22Rv1 (cell line): ENCODE results near the gene MSI2.

Source experiments
- ZFX ChIP-seq: fragments of 450-650 bp; IDR thresholded peaks from 2 replicates; pipeline ENCODE4 v1.6.1; 2017; ENCODE audit warnings: antibody characterized with exemption, borderline replicate concordance
- TF ChIP-seq, protein P1 (sequence below): fragments of 450-650 bp; IDR thresholded peaks from 2 replicates; pipeline ENCODE4 v1.5.1; 2017; ENCODE audit warnings: mild to moderate bottlenecking

GRCh38 chr17:57494443-57494842 lies 238.1 kb downstream of the MSI2 start:
- TF ChIP-seq, protein P1, sequence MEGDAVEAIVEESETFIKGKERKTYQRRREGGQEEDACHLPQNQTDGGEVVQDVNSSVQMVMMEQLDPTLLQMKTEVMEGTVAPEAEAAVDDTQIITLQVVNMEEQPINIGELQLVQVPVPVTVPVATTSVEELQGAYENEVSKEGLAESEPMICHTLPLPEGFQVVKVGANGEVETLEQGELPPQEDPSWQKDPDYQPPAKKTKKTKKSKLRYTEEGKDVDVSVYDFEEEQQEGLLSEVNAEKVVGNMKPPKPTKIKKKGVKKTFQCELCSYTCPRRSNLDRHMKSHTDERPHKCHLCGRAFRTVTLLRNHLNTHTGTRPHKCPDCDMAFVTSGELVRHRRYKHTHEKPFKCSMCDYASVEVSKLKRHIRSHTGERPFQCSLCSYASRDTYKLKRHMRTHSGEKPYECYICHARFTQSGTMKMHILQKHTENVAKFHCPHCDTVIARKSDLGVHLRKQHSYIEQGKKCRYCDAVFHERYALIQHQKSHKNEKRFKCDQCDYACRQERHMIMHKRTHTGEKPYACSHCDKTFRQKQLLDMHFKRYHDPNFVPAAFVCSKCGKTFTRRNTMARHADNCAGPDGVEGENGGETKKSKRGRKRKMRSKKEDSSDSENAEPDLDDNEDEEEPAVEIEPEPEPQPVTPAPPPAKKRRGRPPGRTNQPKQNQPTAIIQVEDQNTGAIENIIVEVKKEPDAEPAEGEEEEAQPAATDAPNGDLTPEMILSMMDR: no peak
- TF ChIP-seq ZFX: no peak
